Activated CD4-positive, alpha-beta T cell treated with anti-CD3 and anti-CD28 coated beads for 48 hours (primary cell): ENCODE results near the gene CACNA1D.
"Not testable (repeated sequence)": the region's sequence is repeated elsewhere in the genome, so short reads cannot be mapped to it uniquely, and the experiment has no call there.

ENCODE experiments used
- DNase-seq: peaks from one replicate; pipeline ENCODE4 v3.0.0-alpha.2; 2020

The CACNA1D gene

GRCh38 chr3:53530205-53530604 is 35.8 kb downstream of the CACNA1D start:
- DNase-seq: no peak

GRCh38 chr3:53531749-53532148 is 37.3 kb downstream of the CACNA1D start:
- DNase-seq: no peak

GRCh38 chr3:53533472-53533871 is 39.1 kb downstream of the CACNA1D start:
- DNase-seq: no peak

- no peak for DNase-seq
These were observed 39.8 kb downstream of the CACNA1D start for GRCh38 chr3:53534216-53534615.

- no peak for DNase-seq
These were observed 40.4 kb downstream of the CACNA1D start for GRCh38 chr3:53534676-53535400.

- DNase-seq: no peak
These were observed 41.9 kb downstream of the CACNA1D start for GRCh38 chr3:53536282-53536681.

- DNase-seq: peak; percentile 3
These were observed 49.9 kb downstream of the CACNA1D start for GRCh38 chr3:53544357-53544756.

- no peak for DNase-seq
These were observed 51.0 kb downstream of the CACNA1D start for GRCh38 chr3:53545310-53545995.

GRCh38 chr3:53545996-53546359 is 51.6 kb downstream of the CACNA1D start:
- DNase-seq: no peak

- DNase-seq: no peak
These were observed 52.9 kb downstream of the CACNA1D start for GRCh38 chr3:53547327-53547726.

GRCh38 chr3:53550005-53550620 is 55.7 kb downstream of the CACNA1D start:
- DNase-seq: no peak

- DNase-seq: peak; percentile 29
These were observed 56.9 kb downstream of the CACNA1D start for GRCh38 chr3:53551324-53551723.

- no peak for DNase-seq
These were observed 58.3 kb downstream of the CACNA1D start for GRCh38 chr3:53552730-53553129.

GRCh38 chr3:53553200-53553599 is 58.8 kb downstream of the CACNA1D start:
- DNase-seq: no peak

- no peak for DNase-seq
These were observed 60.2 kb downstream of the CACNA1D start for GRCh38 chr3:53554559-53555067.

GRCh38 chr3:53555068-53555588 is 60.7 kb downstream of the CACNA1D start:
- DNase-seq: peak; percentile 68

GRCh38 chr3:53566461-53567145 is 72.2 kb downstream of the CACNA1D start:
- no peak for DNase-seq

GRCh38 chr3:53570081-53570480 is 75.7 kb downstream of the CACNA1D start:
- DNase-seq: no peak

- no peak for DNase-seq
These were observed 76.3 kb downstream of the CACNA1D start for GRCh38 chr3:53570709-53571108.

- DNase-seq: no peak
These were observed 76.9 kb downstream of the CACNA1D start for GRCh38 chr3:53571264-53571663.

GRCh38 chr3:53572184-53572583 is 77.8 kb downstream of the CACNA1D start:
- DNase-seq: not testable (repeated sequence)

- no peak for DNase-seq
These were observed 83.1 kb downstream of the CACNA1D start for GRCh38 chr3:53577506-53577905.

GRCh38 chr3:53579636-53580035 is 85.2 kb downstream of the CACNA1D start:
- DNase-seq: no peak
